Measurements from ENCODE around the gene C10orf95. TPM values are rescaled to one million over a fixed set of nuclear protein-coding genes. Genes with fewer than 3 reads are reported as not detected.
A peak's percentile ranks its signal among the peaks of the same experiment; 100 is the strongest.

C10orf95 gene
- total and polyA plus RNA-seq, 2 donors (not counting 1 experiment from before 2014, with no cell fraction given) = 0.32 to 0.63 TPM

DNA sequence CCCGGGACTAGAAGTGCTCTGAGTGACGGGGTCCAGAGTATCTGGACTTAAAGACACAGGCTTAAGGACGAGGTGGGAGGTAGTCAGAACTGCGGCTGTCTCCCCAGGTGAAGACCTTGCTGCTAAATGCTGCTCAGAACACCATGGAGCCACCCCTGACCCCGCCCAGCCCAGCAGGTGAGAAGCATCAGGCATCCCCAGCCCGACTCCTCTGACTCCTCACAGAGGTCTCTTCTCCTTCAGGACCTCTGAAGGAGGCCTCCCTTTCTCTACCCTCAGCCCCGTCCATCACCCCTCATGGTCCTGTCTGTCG lies 50.0 kb downstream of the C10orf95 start:
- Histone ChIP-seq H3K27me3 (replicated peaks in 1 of 4; ENCODE audit: control extremely low read depth in 1 of 4, control insufficient read depth in 3 of 4, insufficient read depth in 4 of 4, low read length in 3 of 4) (no peaks in the 10 kb centered on the region), H3K9me3 (ENCODE audit: control extremely low read depth in 1 of 3, control insufficient read depth in 2 of 3, insufficient read depth in 1 of 3, low read length in 2 of 3) (no peaks in the 10 kb centered on the region), H4K20me1 (ENCODE audit: control insufficient read depth, insufficient read depth, low read length, poor library complexity, severe bottlenecking) (peaks cover 83% of the 10 kb centered on the region), H3K4me3 (ENCODE audit: control extremely low read depth in 1 of 5, extremely low read depth in 1 of 5, insufficient read depth in 1 of 5, low read depth in 2 of 5, low read length in 4 of 5) (no peak overlapping the region), H2AFZ (ENCODE audit: insufficient read depth, low read depth, low read length, poor library complexity, severe bottlenecking) (no peak overlapping the region), H3K4me2 (replicated peaks; ENCODE audit: low read depth, low read length, poor library complexity, severe bottlenecking) (no peak overlapping the region), H3K27ac (ENCODE audit: low read length in 2 of 2) (no peak overlapping the region), H3K36me3 (replicated peaks in 1 of 2; ENCODE audit: control extremely low read depth in 1 of 2, control insufficient read depth in 1 of 2, extremely low read depth in 1 of 2, insufficient read depth in 2 of 2, low read length in 1 of 2) (peaks cover 0 to 55% of the 10 kb centered on the region in 2 experiments), H3K4me1 (ENCODE audit: control insufficient read depth in 2 of 2, insufficient read depth in 2 of 2, low read length in 2 of 2) (peaks cover 33 to 41% of the 10 kb centered on the region in 2 donors), H3K79me2 (ENCODE audit: control insufficient read depth, insufficient read depth, low read length) (peaks cover 30% of the 10 kb centered on the region), H3K9ac (ENCODE audit: low read length) (no peak overlapping the region)
- CTCF ChIA-PET = interaction anchor here (3.5 to 7.1 kb wide), 4 partner anchors 10 to 171 kb away, joined by 16 to 35 read pairs (median 31); partner anchors contain the start of gene FBXL15
- Mint-ChIP-seq H3K4me1 (peaks cover 44% of the 10 kb centered on the region), H3K4me3 (no peak overlapping the region), H3K9me3 (ENCODE audit: insufficient read depth) (no peaks in the 10 kb centered on the region), H3K27ac (peak overlapping the region; percentile 63), H3K27me3 (no peaks in the 10 kb centered on the region)
- DNase-seq (peak; percentile 46), ATAC-seq (ENCODE audit: low read depth) (no peak)
- no peak for TF ChIP-seq EZH2 (IDR thresholded peaks at IDR 0.05; ENCODE audit: borderline replicate concordance, insufficient read depth, low read depth, low read length, poor library complexity, severe bottlenecking)
- TF ChIP-seq, protein P1, sequence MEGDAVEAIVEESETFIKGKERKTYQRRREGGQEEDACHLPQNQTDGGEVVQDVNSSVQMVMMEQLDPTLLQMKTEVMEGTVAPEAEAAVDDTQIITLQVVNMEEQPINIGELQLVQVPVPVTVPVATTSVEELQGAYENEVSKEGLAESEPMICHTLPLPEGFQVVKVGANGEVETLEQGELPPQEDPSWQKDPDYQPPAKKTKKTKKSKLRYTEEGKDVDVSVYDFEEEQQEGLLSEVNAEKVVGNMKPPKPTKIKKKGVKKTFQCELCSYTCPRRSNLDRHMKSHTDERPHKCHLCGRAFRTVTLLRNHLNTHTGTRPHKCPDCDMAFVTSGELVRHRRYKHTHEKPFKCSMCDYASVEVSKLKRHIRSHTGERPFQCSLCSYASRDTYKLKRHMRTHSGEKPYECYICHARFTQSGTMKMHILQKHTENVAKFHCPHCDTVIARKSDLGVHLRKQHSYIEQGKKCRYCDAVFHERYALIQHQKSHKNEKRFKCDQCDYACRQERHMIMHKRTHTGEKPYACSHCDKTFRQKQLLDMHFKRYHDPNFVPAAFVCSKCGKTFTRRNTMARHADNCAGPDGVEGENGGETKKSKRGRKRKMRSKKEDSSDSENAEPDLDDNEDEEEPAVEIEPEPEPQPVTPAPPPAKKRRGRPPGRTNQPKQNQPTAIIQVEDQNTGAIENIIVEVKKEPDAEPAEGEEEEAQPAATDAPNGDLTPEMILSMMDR (IDR thresholded peaks at IDR 0.05) = no peak
- POLR2A ChIA-PET = interaction anchor here (1.2 kb wide), 1 partner anchor 9 kb away, joined by 3 read pairs; no protein-coding TSS in a partner anchor
- 96% methylated on average over 7 of the region's 8 CpGs for WGBS (ENCODE audit: insufficient coverage)
- intact Hi-C loops (cut with micrococcal nuclease) = no loop called here

DNA sequence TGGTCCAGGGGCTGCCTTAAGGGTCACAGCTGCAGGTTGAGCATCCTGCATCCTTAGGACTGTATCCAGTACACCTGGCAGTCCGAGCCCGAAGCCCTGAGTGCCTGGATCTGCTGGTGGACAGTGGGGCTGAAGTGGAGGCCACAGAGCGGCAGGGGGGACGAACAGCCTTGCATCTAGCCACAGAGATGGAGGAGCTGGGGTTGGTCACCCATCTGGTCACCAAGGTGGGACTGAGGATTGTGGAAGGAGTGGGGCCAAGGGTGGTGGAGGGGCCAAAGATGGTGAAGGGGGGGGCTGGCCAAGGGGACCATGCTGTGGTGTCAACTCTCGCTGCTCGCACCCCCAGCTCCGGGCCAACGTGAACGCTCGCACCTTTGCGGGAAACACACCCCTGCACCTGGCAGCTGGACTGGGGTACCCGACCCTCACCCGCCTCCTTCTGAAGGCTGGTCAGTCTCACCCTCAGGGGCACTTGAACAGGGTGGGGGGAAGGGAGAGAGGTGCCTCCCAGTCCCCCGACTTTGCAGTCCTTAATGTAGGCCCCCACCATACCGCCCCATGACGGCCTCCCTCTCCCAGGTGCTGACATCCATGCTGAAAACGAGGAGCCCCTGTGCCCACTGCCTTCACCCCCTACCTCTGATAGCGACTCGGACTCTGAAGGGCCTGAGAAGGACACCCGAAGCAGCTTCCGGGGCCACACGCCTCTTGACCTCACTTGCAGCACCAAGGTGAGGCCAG lies 50.6 kb downstream of the C10orf95 start:
- TF ChIP-seq EZH2 (IDR thresholded peaks at IDR 0.05; ENCODE audit: borderline replicate concordance, insufficient read depth, low read depth, low read length, poor library complexity, severe bottlenecking) = no peak
- TF ChIP-seq, protein P1 (IDR thresholded peaks at IDR 0.05) = no peak
- H3K9ac ChIP-seq (ENCODE audit: low read length) = no peak overlapping the region
- no peaks in the 10 kb centered on the region for H3K27me3 ChIP-seq (replicated peaks in 1 of 4; ENCODE audit: control extremely low read depth in 1 of 4, control insufficient read depth in 3 of 4, insufficient read depth in 4 of 4, low read length in 3 of 4)
- H3K36me3 ChIP-seq (replicated peaks in 1 of 2; ENCODE audit: control extremely low read depth in 1 of 2, control insufficient read depth in 1 of 2, extremely low read depth in 1 of 2, insufficient read depth in 2 of 2, low read length in 1 of 2) = peaks cover 0 to 56% of the 10 kb centered on the region in 2 experiments
- Mint-ChIP-seq H3K27me3 (no peaks in the 10 kb centered on the region), H3K4me1 (peaks cover 46% of the 10 kb centered on the region), H3K9me3 (ENCODE audit: insufficient read depth) (no peaks in the 10 kb centered on the region), H3K27ac (no peak overlapping the region), H3K4me3 (peak overlapping the region; percentile 13)
- H2AFZ ChIP-seq (ENCODE audit: insufficient read depth, low read depth, low read length, poor library complexity, severe bottlenecking) = no peak overlapping the region
- ATAC-seq (ENCODE audit: low read depth) (no peak), DNase-seq (peak; percentile 33)
- ChIA-PET CTCF (interaction anchor here (1.1 to 8.8 kb wide), 9 partner anchors 11 to 170 kb away, joined by 4 to 108 read pairs (median 18); partner anchors contain the start of genes C10orf95 and FBXL15), POLR2A (interaction anchor here (0.6 to 1.6 kb wide), 3 partner anchors 9 to 246 kb away, joined by 3 to 6 read pairs (median 3); no protein-coding TSS in a partner anchor)
- WGBS (ENCODE audit: insufficient coverage) = 97% methylated on average over 13 of the region's 22 CpGs
- intact Hi-C loops (cut with micrococcal nuclease) = no loop called here
- H3K4me1 ChIP-seq (ENCODE audit: control insufficient read depth in 2 of 2, insufficient read depth in 2 of 2, low read length in 2 of 2) = peaks cover 36 to 46% of the 10 kb centered on the region in 2 donors
- H3K4me3 ChIP-seq (ENCODE audit: control extremely low read depth in 1 of 5, extremely low read depth in 1 of 5, insufficient read depth in 1 of 5, low read depth in 2 of 5, low read length in 4 of 5) = no peak overlapping the region
- no peak overlapping the region for H3K27ac ChIP-seq (ENCODE audit: low read length in 2 of 2)
- H3K79me2 ChIP-seq (ENCODE audit: control insufficient read depth, insufficient read depth, low read length) = peaks cover 35% of the 10 kb centered on the region
- H4K20me1 ChIP-seq (ENCODE audit: control insufficient read depth, insufficient read depth, low read length, poor library complexity, severe bottlenecking) = peaks cover 88% of the 10 kb centered on the region
- no peak overlapping the region for H3K4me2 ChIP-seq (replicated peaks; ENCODE audit: low read depth, low read length, poor library complexity, severe bottlenecking)
- no peaks in the 10 kb centered on the region for H3K9me3 ChIP-seq (ENCODE audit: control extremely low read depth in 1 of 3, control insufficient read depth in 2 of 3, insufficient read depth in 1 of 3, low read length in 2 of 3)

All from B cell (primary cell).